ENCODE measurements around the gene BGLAP. TPM values are rescaled to one million over a fixed set of nuclear protein-coding genes. Genes with fewer than 3 reads are reported as not detected.

Gene BGLAP
- total and polyA plus RNA-seq, 4 donors, result 1.5 to 5.6 (median 2.1) TPM

- Histone ChIP-seq H3K27me3 (ENCODE audit: control insufficient read depth, insufficient read depth, low read length) (peaks cover 6% of the 10 kb centered on the region), H3K4me1 (ENCODE audit: control insufficient read depth, insufficient read depth, low read length) (peaks cover 85% of the 10 kb centered on the region), H3K9me3 (ENCODE audit: control insufficient read depth, insufficient read depth, low read length) (no peaks in the 10 kb centered on the region), H3K36me3 (ENCODE audit: control insufficient read depth, insufficient read depth, low read length) (peaks cover 83% of the 10 kb centered on the region), H3K27ac (ENCODE audit: low read depth, low read length) (peak overlapping the region; percentile 96), H3K4me3 (ENCODE audit: low read depth, low read length) (no peak overlapping the region)
- DNase-seq (ENCODE audit: low read depth in 4 of 6, low spot score in 6 of 6), result no peak
- no CpG with 5 or more reads among the region's 4 CpGs for WGBS (ENCODE audit: insufficient coverage)
Measured at GRCh38 chr1:156248323-156248683, 6.3 kb downstream of the BGLAP start.

- Histone ChIP-seq H3K27ac (ENCODE audit: low read depth, low read length) (peak overlapping the region; percentile 96), H3K36me3 (ENCODE audit: control insufficient read depth, insufficient read depth, low read length) (peaks cover 82% of the 10 kb centered on the region), H3K4me1 (ENCODE audit: control insufficient read depth, insufficient read depth, low read length) (peaks cover 75% of the 10 kb centered on the region), H3K9me3 (ENCODE audit: control insufficient read depth, insufficient read depth, low read length) (no peaks in the 10 kb centered on the region), H3K27me3 (ENCODE audit: control insufficient read depth, insufficient read depth, low read length) (peaks cover 6% of the 10 kb centered on the region), H3K4me3 (ENCODE audit: low read depth, low read length) (no peak overlapping the region)
- no peak for DNase-seq (ENCODE audit: low read depth in 4 of 6, low spot score in 6 of 6)
- WGBS (ENCODE audit: insufficient coverage), result 44% methylated on average over 3 of the region's 5 CpGs
Measured at GRCh38 chr1:156249593-156249992, 7.6 kb downstream of the BGLAP start.

GRCh38 chr1:156251527-156251926 lies 9.5 kb downstream of the BGLAP start:
- peak in 2 of 6 donors; percentile 38 to 59 for DNase-seq (ENCODE audit: low read depth in 4 of 6, low spot score in 6 of 6)

GRCh38 chr1:156253634-156254033 lies 11.7 kb downstream of the BGLAP start:
- Histone ChIP-seq H3K4me1 (ENCODE audit: control insufficient read depth, insufficient read depth, low read length) (peaks cover 35% of the 10 kb centered on the region), H3K27ac (ENCODE audit: low read depth, low read length) (no peak overlapping the region), H3K9me3 (ENCODE audit: control insufficient read depth, insufficient read depth, low read length) (no peaks in the 10 kb centered on the region), H3K27me3 (ENCODE audit: control insufficient read depth, insufficient read depth, low read length) (no peaks in the 10 kb centered on the region), H3K4me3 (ENCODE audit: low read depth, low read length) (no peak overlapping the region), H3K36me3 (ENCODE audit: control insufficient read depth, insufficient read depth, low read length) (peaks cover 90% of the 10 kb centered on the region)
- 97% methylated on average over 3 of the region's 3 CpGs for WGBS (ENCODE audit: insufficient coverage)
- no peak for DNase-seq (ENCODE audit: low read depth in 4 of 6, low spot score in 6 of 6)

More at GRCh38 chr1:156251527-156251926, 9.5 kb downstream of the BGLAP start:
- H3K4me3 ChIP-seq (ENCODE audit: low read depth, low read length), result no peak overlapping the region
- no peaks in the 10 kb centered on the region for H3K9me3 ChIP-seq (ENCODE audit: control insufficient read depth, insufficient read depth, low read length)
- H3K27me3 ChIP-seq (ENCODE audit: control insufficient read depth, insufficient read depth, low read length), result no peaks in the 10 kb centered on the region
- H3K27ac ChIP-seq (ENCODE audit: low read depth, low read length), result peak overlapping the region; percentile 54
- peaks cover 56% of the 10 kb centered on the region for H3K4me1 ChIP-seq (ENCODE audit: control insufficient read depth, insufficient read depth, low read length)
- WGBS (ENCODE audit: insufficient coverage), result 63% methylated on average over 1 of the region's 3 CpGs
- peaks cover 85% of the 10 kb centered on the region for H3K36me3 ChIP-seq (ENCODE audit: control insufficient read depth, insufficient read depth, low read length)

GRCh38 chr1:156257711-156258110 lies 15.7 kb downstream of the BGLAP start:
- 83% methylated on average over 1 of the region's 2 CpGs for WGBS (ENCODE audit: insufficient coverage)
- H3K27me3 ChIP-seq (ENCODE audit: control insufficient read depth, insufficient read depth, low read length), result no peaks in the 10 kb centered on the region
- no peaks in the 10 kb centered on the region for H3K9me3 ChIP-seq (ENCODE audit: control insufficient read depth, insufficient read depth, low read length)
- peaks cover 12% of the 10 kb centered on the region for H3K4me1 ChIP-seq (ENCODE audit: control insufficient read depth, insufficient read depth, low read length)
- DNase-seq (ENCODE audit: low read depth in 4 of 6, low spot score in 6 of 6), result no peak
- H3K27ac ChIP-seq (ENCODE audit: low read depth, low read length), result no peak overlapping the region
- peaks cover 89% of the 10 kb centered on the region for H3K36me3 ChIP-seq (ENCODE audit: control insufficient read depth, insufficient read depth, low read length)
- no peak overlapping the region for H3K4me3 ChIP-seq (ENCODE audit: low read depth, low read length)

- Histone ChIP-seq H3K36me3 (ENCODE audit: control insufficient read depth, insufficient read depth, low read length) (peaks cover 90% of the 10 kb centered on the region), H3K27me3 (ENCODE audit: control insufficient read depth, insufficient read depth, low read length) (no peaks in the 10 kb centered on the region), H3K4me3 (ENCODE audit: low read depth, low read length) (no peak overlapping the region), H3K4me1 (ENCODE audit: control insufficient read depth, insufficient read depth, low read length) (peaks cover 12% of the 10 kb centered on the region), H3K27ac (ENCODE audit: low read depth, low read length) (no peak overlapping the region), H3K9me3 (ENCODE audit: control insufficient read depth, insufficient read depth, low read length) (no peaks in the 10 kb centered on the region)
- no peak for DNase-seq (ENCODE audit: low read depth in 4 of 6, low spot score in 6 of 6)
- WGBS (ENCODE audit: insufficient coverage), result 97% methylated on average over 6 of the region's 8 CpGs
Measured at GRCh38 chr1:156258859-156259258, 16.9 kb downstream of the BGLAP start.

GRCh38 chr1:156259805-156260204 lies 17.8 kb downstream of the BGLAP start:
- DNase-seq (ENCODE audit: low read depth in 4 of 6, low spot score in 6 of 6), result no peak
- peaks cover 12% of the 10 kb centered on the region for H3K4me1 ChIP-seq (ENCODE audit: control insufficient read depth, insufficient read depth, low read length)
- no peak overlapping the region for H3K4me3 ChIP-seq (ENCODE audit: low read depth, low read length)
- H3K9me3 ChIP-seq (ENCODE audit: control insufficient read depth, insufficient read depth, low read length), result no peaks in the 10 kb centered on the region
- peaks cover 89% of the 10 kb centered on the region for H3K36me3 ChIP-seq (ENCODE audit: control insufficient read depth, insufficient read depth, low read length)
- H3K27me3 ChIP-seq (ENCODE audit: control insufficient read depth, insufficient read depth, low read length), result no peaks in the 10 kb centered on the region
- H3K27ac ChIP-seq (ENCODE audit: low read depth, low read length), result peak overlapping the region; percentile 64
- no CpG with 5 or more reads among the region's 3 CpGs for WGBS (ENCODE audit: insufficient coverage)

- H3K27ac ChIP-seq (ENCODE audit: low read depth, low read length), result peak overlapping the region; percentile 64
- H3K4me3 ChIP-seq (ENCODE audit: low read depth, low read length), result no peak overlapping the region
- peak in 1 of 6 donors; percentile 44 for DNase-seq (ENCODE audit: low read depth in 4 of 6, low spot score in 6 of 6)
- peaks cover 92% of the 10 kb centered on the region for H3K36me3 ChIP-seq (ENCODE audit: control insufficient read depth, insufficient read depth, low read length)
- 100% methylated on average over 1 of the region's 2 CpGs for WGBS (ENCODE audit: insufficient coverage)
- no peaks in the 10 kb centered on the region for H3K9me3 ChIP-seq (ENCODE audit: control insufficient read depth, insufficient read depth, low read length)
- no peaks in the 10 kb centered on the region for H3K27me3 ChIP-seq (ENCODE audit: control insufficient read depth, insufficient read depth, low read length)
- peaks cover 12% of the 10 kb centered on the region for H3K4me1 ChIP-seq (ENCODE audit: control insufficient read depth, insufficient read depth, low read length)
Measured at GRCh38 chr1:156260896-156261295, 18.9 kb downstream of the BGLAP start.

- Histone ChIP-seq H3K9me3 (ENCODE audit: control insufficient read depth, insufficient read depth, low read length) (no peaks in the 10 kb centered on the region), H3K4me3 (ENCODE audit: low read depth, low read length) (no peak overlapping the region), H3K27me3 (ENCODE audit: control insufficient read depth, insufficient read depth, low read length) (no peaks in the 10 kb centered on the region), H3K27ac (ENCODE audit: low read depth, low read length) (no peak overlapping the region), H3K4me1 (ENCODE audit: control insufficient read depth, insufficient read depth, low read length) (peaks cover 12% of the 10 kb centered on the region), H3K36me3 (ENCODE audit: control insufficient read depth, insufficient read depth, low read length) (peaks cover 93% of the 10 kb centered on the region)
- no peak for DNase-seq (ENCODE audit: low read depth in 4 of 6, low spot score in 6 of 6)
- 96% methylated on average over 9 of the region's 9 CpGs for WGBS (ENCODE audit: insufficient coverage)
Measured at GRCh38 chr1:156262461-156263287, 20.7 kb downstream of the BGLAP start.

- Histone ChIP-seq H3K4me3 (ENCODE audit: low read depth, low read length) (no peak overlapping the region), H3K27me3 (ENCODE audit: control insufficient read depth, insufficient read depth, low read length) (no peaks in the 10 kb centered on the region), H3K27ac (ENCODE audit: low read depth, low read length) (no peak overlapping the region), H3K4me1 (ENCODE audit: control insufficient read depth, insufficient read depth, low read length) (peaks cover 12% of the 10 kb centered on the region), H3K9me3 (ENCODE audit: control insufficient read depth, insufficient read depth, low read length) (no peaks in the 10 kb centered on the region), H3K36me3 (ENCODE audit: control insufficient read depth, insufficient read depth, low read length) (peaks cover 95% of the 10 kb centered on the region)
- no peak for DNase-seq (ENCODE audit: low read depth in 4 of 6, low spot score in 6 of 6)
- WGBS (ENCODE audit: insufficient coverage), result 93% methylated on average over 8 of the region's 9 CpGs
Measured at GRCh38 chr1:156263288-156263655, 21.3 kb downstream of the BGLAP start.
